Epithelial cell of proximal tubule (primary cell): Measurements from ENCODE around the gene RHNO1. TPM values are rescaled to one million over a fixed set of nuclear protein-coding genes. Genes with fewer than 3 reads are reported as not detected.

Source experiments
- DNase-seq: peaks from one replicate; pipeline ENCODE4 v3.0.0-alpha.2; 2011; ENCODE audit warnings: low read depth
- H3K4me3 ChIP-seq: 2 replicates; pipeline ENCODE4 v1.5.1; 2011; ENCODE audit warnings: low read depth, mild to moderate bottlenecking, low read length
- CTCF ChIP-seq: conservative IDR thresholded peaks from 2 replicates; pipeline ENCODE4 v1.5.1; 2012; ENCODE audit warnings: low read depth, mild to moderate bottlenecking, low read length
- total RNA-seq: library from RNA; depleted of rRNA; stranded (reverse); fragments of >200 nt; gene quantifications from 2 replicates; pipeline ENCODE4 v1.2.3, GENCODE V29; 2015

RHNO1 gene
- total RNA-seq, 1 donor from 2014 or later = 40.3 TPM

- no peak for TF ChIP-seq CTCF
- peak; percentile 68 for DNase-seq
- peak overlapping the region; percentile 92 for H3K4me3 ChIP-seq
These were observed 1.1 kb downstream of the RHNO1 start for GRCh38 chr12:2877953-2878732.

GRCh38 chr12:2879853-2880252 is 2.8 kb downstream of the RHNO1 start:
- no peak overlapping the region for H3K4me3 ChIP-seq
- TF ChIP-seq CTCF = no peak
- no peak for DNase-seq

GRCh38 chr12:2884810-2885209 is 7.8 kb downstream of the RHNO1 start:
- no peak for DNase-seq
- H3K4me3 ChIP-seq = peak overlapping the region; percentile 35
- no peak for TF ChIP-seq CTCF

- no peak overlapping the region for H3K4me3 ChIP-seq
- no peak for TF ChIP-seq CTCF
- DNase-seq = no peak
These were observed 9.9 kb downstream of the RHNO1 start for GRCh38 chr12:2886768-2887450.

- H3K4me3 ChIP-seq = peak overlapping the region; percentile 82
- DNase-seq = no peak
- TF ChIP-seq CTCF = no peak
These were observed 13.0 kb downstream of the RHNO1 start for GRCh38 chr12:2890001-2890387.

- peak within 1 kb of the TSS; percentile 82 for H3K4me3 ChIP-seq
- DNase-seq = peak; percentile 53
These were observed 13.6 kb downstream of the RHNO1 start, which contains the start of gene TULP3 for GRCh38 chr12:2890388-2891239. Gene TULP3 (plus strand): TSS chr12:2890891. CDS start chr12:2890948, 57 bp downstream.

More at GRCh38 chr12:2890388-2891239, 13.6 kb downstream of the RHNO1 start, which contains the start of gene TULP3:
- TF ChIP-seq CTCF = no peak
